Testis (tissue), 2 donors: ENCODE results near the gene ZNF581.

Source experiments
- CTCF ChIP-seq, 3 experiments: fragments of 450-650 bp in 2 of 3; fragments of 200-600 bp in 1 of 3; sonication (generic) in 1 of 3; IDR thresholded peaks; one replicate each; pipeline ENCODE4 v1.5.1; 2016 to 2019; ENCODE audit warnings: antibody characterized with exemption in 3 of 3, mild to moderate bottlenecking in 2 of 3, moderate library complexity in 1 of 3
- POLR2A ChIP-seq: fragments of 450-650 bp; IDR thresholded peaks from one replicate; pipeline ENCODE4 v1.6.1; 2017; ENCODE audit warnings: antibody characterized with exemption, mild to moderate bottlenecking, moderate library complexity

GRCh38 chr19:55659822-55660221 lies 16.4 kb downstream of the ZNF581 start:
- TF ChIP-seq POLR2A = no peak
- no peak for TF ChIP-seq CTCF (IDR thresholded peaks at IDR 0.05)
